Daoy (cell line): Measurements from ENCODE around the gene CAMK2N2. TPM values are rescaled to one million over a fixed set of nuclear protein-coding genes. Genes with fewer than 3 reads are reported as not detected.

ENCODE experiments used
- DNase-seq: peaks from one replicate; pipeline ENCODE4 v3.0.0-alpha.2; 2015; ENCODE audit warnings: low read depth
- total RNA-seq: library from RNA; depleted of rRNA; stranded (reverse); fragments of >200 nt; shearing (Covaris generic); gene quantifications from 2 replicates; pipeline ENCODE4 v1.2.3, GENCODE V29; 2014; rRNA removed

The CAMK2N2 gene
- total RNA-seq, result 0.11 and 0.95 TPM in 2 replicates

DNA sequence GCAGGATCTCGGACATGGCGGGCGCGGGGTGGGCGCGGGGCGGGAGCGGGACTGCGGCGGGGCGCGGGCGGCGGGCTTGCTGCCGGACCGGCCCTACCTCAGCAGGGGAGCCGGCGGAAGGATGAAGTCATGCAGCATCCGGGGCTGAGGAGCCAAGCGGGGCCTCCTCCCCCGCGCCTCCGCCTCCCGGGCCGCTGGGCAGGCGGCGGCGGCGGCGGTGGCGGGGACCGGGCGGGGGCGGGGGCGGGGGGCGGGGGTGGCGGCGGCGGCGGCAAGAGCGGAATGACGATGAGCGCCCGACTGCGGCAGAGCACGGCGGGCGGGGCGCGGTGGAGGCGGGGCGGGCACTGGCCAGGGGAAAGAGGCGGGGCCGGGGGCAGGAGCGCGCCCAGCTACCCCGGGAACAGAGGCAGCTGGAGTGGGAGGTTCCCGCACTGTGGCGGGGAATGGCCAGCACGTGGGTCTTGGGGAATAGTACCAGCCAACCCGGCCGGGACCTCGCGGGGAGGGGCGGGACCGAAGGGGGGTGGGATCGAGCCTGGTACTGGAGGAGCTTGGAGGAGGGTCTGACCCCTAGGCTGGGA lies at the start of gene CAMK2N2:
CAMK2N2 (minus strand) TSS at position 284 of the 584 bp plus-strand sequence; CDS start at position 16, 268 bp downstream.
- DNase-seq, result peak; percentile 92

DNA sequence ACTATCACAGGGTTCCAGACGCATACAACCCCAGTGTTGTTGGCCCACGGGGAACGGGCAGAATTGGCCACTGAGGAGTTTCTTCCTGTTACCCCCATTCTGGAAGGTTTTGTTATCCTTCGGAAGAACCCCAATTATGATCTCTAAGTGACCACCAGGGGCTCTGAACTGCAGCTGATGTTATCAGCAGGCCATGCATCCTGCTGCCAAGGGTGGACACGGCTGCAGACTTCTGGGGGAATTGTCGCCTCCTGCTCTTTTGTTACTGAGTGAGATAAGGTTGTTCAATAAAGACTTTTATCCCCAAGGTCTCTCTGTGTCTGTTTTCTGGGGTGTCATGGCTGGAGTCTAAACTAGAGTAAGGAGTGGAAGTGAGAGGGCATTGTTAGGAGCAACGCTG lies 47.4 kb upstream of the CAMK2N2 start:
- no peak for DNase-seq

- DNase-seq, result no peak
Observed at GRCh38 chr3:184307915-184308314, 46.6 kb upstream of the CAMK2N2 start.

DNA sequence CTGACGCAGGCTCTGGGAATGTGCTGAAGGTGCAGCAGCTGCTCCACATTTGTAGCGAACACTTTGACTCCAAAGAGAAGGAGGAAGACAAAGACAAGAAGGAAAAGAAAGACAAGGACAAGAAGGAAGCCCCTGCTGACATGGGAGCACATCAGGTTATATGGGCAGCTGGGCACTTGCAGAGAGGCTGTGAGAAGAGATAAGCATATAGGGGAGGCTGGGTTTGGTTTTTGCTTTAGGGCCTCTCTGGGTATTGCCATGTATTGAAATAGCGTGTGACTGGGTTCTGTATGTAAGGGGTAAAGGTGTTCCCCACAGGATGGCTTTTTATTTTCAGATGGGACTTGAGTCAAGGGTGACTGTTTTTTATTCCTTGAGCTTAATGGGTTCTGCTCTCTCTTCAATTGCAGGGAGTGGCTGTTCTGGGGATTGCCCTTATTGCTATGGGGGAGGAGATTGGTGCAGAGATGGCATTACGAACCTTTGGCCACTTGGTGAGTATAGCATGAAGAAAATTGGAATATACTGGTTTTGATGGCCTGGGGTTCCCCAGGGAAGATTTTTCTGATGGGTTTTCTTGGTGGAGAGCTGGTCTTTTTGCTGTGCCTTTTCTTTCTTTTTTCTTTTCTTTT lies 45.1 kb upstream of the CAMK2N2 start:
- no peak for DNase-seq

GRCh38 chr3:184305577-184305976 lies 44.2 kb upstream of the CAMK2N2 start:
- DNase-seq, result no peak

GRCh38 chr3:184300378-184300720 lies 39.0 kb upstream of the CAMK2N2 start:
- peak; percentile 84 for DNase-seq

DNA sequence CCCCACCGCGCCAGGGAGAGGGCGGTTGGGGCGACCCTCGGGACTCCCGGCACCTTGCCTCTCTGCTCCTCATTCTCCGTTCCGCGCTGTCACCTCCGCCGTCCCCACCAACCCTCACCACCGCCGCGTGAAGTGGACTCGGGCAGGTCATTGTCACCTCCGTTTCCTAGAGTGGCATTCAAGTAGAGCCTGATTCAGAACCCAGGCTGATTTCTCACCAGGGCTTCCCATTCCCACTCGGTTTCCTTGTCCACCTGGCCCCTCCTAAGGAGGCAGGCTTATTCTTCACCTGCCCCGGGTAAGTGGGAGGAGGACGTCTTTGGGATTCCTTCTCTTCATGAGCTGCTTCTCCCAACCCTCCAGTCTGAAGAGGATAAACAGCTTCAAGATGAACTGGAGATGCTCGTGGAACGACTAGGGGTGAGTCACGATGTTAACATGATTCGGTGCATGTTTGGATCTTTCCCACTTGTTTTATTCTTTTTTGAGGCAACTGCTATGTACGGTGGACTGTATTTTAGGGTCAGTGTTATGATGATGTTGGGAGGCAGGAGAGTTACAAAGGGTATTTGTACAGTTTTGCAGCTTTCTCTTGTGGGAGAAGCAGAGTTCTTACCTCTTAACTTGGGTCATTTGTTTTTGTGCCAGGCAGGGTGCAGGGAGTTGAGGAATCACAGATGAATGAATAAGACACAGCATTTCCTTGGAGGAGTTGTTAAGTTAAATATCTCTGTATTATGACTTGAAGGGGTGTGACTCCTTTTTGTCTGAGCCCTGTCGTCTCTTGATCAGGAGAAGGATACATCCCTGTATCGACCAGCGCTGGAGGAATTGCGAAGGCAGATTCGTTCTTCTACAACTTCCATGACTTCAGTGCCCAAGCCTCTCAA lies 38.4 kb upstream of the CAMK2N2 start:
- DNase-seq, result peak; percentile 43

GRCh38 chr3:184298759-184299487 lies 37.6 kb upstream of the CAMK2N2 start, which contains the start of gene PSMD2:
Gene PSMD2, plus strand, starts transcription at chr3:184299241. Its CDS starts 26 bp downstream, at chr3:184299267.
- peak; percentile 98 for DNase-seq

DNA sequence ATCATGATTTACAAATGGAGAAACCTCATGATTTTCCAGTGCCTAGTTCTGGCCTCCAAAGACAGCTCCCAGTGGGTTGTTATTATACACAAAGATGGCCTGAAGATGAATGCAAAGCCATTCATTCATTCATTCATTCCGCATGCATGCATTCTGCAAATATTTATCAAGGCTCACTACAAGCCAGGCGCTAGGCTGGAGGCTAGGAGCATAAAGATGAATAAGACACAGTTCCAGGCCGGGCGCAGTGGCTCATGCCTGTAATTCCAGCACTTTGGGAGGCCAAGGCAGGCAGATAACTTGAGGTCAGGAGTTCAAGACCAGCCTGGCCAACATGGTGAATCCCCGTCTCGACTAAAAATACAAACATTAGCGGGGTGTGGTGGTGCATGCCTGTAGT lies 35.3 kb upstream of the CAMK2N2 start:
- DNase-seq, result no peak

DNA sequence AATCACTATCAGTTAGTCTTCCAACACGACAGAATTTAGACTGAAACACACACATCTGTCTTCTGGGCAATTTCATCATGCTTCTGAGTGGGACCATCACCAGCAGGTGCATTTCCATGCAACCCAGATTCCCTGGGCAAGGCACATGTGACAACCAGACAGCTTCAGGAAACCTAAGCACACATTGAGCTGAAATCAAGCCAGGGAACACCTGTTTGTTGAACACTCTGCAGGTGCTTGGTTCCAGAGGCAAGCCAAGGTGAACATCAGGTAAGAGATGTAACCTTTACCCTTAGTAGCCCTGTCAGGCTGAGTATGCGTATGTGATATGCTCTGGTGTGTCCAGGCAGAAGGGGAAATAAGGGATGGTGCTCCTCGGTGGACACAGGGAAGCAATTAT lies 34.4 kb upstream of the CAMK2N2 start:
- DNase-seq, result no peak

- DNase-seq, result no peak
Observed at GRCh38 chr3:184291738-184292445, 30.5 kb upstream of the CAMK2N2 start.

DNA sequence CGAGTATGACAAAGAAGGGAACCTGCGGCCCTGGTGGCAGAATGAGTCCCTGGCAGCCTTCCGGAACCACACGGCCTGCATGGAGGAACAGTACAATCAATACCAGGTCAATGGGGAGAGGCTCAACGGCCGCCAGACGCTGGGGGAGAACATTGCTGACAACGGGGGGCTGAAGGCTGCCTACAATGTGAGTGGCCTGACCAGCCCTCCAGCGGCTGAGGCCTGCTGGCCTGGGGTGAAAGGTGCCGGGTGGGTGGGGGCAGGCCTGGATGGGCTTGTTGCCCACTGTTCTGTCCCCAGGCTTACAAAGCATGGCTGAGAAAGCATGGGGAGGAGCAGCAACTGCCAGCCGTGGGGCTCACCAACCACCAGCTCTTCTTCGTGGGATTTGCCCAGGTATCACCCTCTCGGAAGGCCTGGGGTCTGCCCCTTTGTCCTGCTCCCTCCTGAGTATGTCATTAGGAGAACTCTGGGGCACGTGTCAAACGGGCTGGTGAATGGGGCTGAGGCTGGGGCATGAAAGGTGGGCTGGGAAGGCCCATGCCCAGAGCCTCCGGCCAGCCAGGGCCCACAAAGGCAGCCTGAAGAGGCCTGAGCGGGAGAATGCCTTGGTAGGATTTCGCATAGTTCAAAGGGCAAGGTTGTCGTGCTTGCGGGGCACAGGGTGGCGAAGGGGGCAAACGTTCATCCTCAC lies 29.8 kb upstream of the CAMK2N2 start:
- no peak for DNase-seq

DNA sequence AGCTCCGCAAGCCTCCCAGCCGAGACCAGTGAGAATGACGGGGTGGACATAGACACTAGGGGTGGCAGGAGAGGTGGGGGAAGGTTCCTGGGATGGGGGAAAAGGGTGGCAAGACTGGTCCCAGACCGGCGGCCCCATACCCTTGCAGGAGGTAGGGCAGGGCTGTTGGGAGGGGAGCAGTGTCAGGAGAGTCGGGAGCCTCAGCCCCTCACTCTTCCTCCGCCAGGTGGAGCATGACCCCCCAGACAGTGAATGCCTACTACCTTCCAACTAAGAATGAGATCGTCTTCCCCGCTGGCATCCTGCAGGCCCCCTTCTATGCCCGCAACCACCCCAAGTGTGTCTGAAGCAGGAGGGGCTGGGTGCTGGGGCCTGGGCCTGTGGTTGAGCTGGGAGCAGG lies 29.0 kb upstream of the CAMK2N2 start:
- no peak for DNase-seq

DNA sequence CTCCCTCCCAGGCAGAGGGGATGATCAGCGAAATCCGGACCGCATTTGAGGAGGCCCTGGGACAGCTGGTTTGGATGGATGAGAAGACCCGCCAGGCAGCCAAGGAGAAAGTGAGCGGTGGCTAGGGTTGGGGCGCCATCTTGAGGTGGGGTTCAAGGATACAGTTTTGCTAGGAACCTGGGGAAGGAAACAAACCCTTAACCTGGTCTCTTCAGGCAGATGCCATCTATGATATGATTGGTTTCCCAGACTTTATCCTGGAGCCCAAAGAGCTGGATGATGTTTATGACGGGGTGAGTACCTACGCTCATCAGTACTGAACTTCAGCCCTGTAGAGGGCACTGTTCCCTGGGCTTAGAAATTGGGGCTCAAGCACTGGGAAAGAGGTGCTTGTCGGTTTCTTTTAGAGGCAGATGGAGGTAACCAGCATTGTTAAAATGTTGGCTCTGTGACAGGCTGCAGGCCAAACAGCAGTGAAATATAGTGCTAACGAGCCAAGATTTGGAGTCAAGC lies 28.1 kb upstream of the CAMK2N2 start:
- peak; percentile 75 for DNase-seq

GRCh38 chr3:184284696-184285095 lies 23.3 kb upstream of the CAMK2N2 start:
- DNase-seq, result peak; percentile 69

- no peak for DNase-seq
Observed at GRCh38 chr3:184283681-184284080, 22.3 kb upstream of the CAMK2N2 start.

DNA sequence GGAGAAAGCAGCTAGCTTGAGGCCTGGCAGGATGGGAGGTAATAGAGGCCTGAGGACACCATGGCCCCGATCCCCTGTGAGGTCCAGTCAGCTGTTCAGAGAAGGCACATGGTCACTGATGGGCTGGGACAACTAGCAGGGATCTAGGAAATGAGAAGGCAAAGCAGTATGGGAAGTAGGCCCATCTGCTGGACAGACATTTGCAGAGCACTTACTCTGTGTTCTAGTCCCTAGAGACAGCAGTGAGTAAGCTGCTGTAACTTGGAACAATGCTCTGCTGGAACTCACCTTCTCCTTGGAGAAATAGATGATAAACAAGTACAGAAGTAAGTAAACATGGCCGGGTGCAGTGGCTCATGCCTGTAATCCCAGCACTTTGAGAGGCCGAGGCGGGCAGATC lies 21.6 kb upstream of the CAMK2N2 start:
- no peak for DNase-seq

DNA sequence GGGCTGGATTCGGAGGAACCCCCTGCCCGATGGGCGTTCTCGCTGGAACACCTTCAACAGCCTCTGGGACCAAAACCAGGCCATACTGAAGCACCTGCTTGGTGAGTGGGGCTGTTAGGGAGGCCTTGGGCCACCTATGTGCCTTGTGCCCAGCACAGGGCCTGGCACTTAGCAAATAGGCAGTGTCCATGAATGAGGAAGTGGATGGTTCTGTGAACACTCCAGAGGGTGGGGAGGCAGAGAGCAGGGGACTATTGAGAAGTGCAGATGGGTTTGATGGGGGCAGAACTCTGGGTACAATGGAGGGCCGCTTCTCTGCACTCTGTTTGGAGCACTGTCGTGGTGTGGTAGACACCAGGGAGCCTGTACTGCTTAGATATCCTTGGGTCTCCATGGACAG lies 16.0 kb upstream of the CAMK2N2 start:
- no peak for DNase-seq

- DNase-seq, result peak; percentile 35
Observed at GRCh38 chr3:184275961-184276910, 14.9 kb upstream of the CAMK2N2 start, which contains the start of gene ECE2. Gene ECE2, plus strand, starts transcription at chr3:184276022. Its CDS starts 132 bp downstream, at chr3:184276154.
